Ovary (tissue), 3 donors: Measurements from ENCODE around the gene GBE1.

Experiments
- POLR2A ChIP-seq: fragments of 450-650 bp; IDR thresholded peaks from one replicate; pipeline ENCODE4 v1.6.1; 2017; ENCODE audit warnings: antibody characterized with exemption, mild to moderate bottlenecking, moderate library complexity
- TF ChIP-seq, protein P1 (sequence below), 3 donors: fragments of 450-650 bp in 2 of 3; fragments of 200-600 bp in 1 of 3; IDR thresholded peaks; one replicate each; pipeline versions ENCODE4 v1.5.1 to v1.8.0; 2016 to 2022; ENCODE audit warnings: antibody characterized with exemption in 3 of 3, mild to moderate bottlenecking in 1 of 3
- donor health status: DM: no; HTN: no; CAD: no.

DNA sequence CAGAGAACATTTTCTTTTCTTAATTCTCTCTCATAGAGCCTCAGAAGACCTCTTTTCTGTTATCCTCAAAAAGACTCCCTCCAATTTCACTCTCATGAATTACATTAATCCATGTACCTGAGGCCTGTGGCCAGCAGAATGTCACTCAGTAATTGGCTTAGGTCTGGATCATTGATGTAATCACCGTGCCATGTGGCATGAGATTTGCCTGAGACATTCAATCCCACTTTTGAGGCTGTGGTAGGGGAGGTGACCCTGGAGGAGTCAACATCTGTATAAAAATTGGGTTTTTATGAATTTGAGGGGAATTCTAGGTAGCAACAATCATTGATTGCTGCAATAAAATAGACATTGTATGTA lies 295.3 kb downstream of the GBE1 start:
- TF ChIP-seq, protein P1, sequence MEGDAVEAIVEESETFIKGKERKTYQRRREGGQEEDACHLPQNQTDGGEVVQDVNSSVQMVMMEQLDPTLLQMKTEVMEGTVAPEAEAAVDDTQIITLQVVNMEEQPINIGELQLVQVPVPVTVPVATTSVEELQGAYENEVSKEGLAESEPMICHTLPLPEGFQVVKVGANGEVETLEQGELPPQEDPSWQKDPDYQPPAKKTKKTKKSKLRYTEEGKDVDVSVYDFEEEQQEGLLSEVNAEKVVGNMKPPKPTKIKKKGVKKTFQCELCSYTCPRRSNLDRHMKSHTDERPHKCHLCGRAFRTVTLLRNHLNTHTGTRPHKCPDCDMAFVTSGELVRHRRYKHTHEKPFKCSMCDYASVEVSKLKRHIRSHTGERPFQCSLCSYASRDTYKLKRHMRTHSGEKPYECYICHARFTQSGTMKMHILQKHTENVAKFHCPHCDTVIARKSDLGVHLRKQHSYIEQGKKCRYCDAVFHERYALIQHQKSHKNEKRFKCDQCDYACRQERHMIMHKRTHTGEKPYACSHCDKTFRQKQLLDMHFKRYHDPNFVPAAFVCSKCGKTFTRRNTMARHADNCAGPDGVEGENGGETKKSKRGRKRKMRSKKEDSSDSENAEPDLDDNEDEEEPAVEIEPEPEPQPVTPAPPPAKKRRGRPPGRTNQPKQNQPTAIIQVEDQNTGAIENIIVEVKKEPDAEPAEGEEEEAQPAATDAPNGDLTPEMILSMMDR (IDR thresholded peaks at IDR 0.05) = no peak
- no peak for TF ChIP-seq POLR2A
